MCF 10A (cell line): ENCODE data around the gene GPN2. TPM values are rescaled to one million over a fixed set of nuclear protein-coding genes. Genes with fewer than 3 reads are reported as not detected.

Source experiments
- Bru-seq: library from RNA; stranded (reverse); fragments of 400-500 nt; gene quantifications from one replicate; lab custom pipeline; 2021; lab: Mats Ljungman, UMichigan
- BruChase-seq, 2 experiments: library from RNA; stranded (reverse); fragments of 400-500 nt; gene quantifications; one replicate each; lab custom pipeline; 2021; lab: Mats Ljungman, UMichigan
- BruUV-seq: library from RNA; stranded (reverse); fragments of 400-500 nt; replicated peaks from 2 replicates; lab custom pipeline; 2021; lab: Mats Ljungman, UMichigan
- CTCF ChIA-PET: fragments of 300-600 bp; sonication (Branson Sonifier 250); formaldehyde crosslinking; extraction: SDS; loops from one replicate; lab custom pipeline; 2021; ENCODE audit warnings: antibody characterized with exemption, inconsistent platforms; lab: Yijun Ruan, JAX
- POLR2A ChIA-PET: fragments of 300-600, 350-650 bp; sonication (Branson Sonifier 250); formaldehyde crosslinking; extraction: SDS; loops from one replicate; lab custom pipeline; 2020; ENCODE audit warnings: antibody characterized with exemption, inconsistent platforms; lab: Yijun Ruan, JAX
- DNase-seq: peaks from one replicate; pipeline ENCODE4 v3.0.0-alpha.2; 2018; ENCODE audit not compliant: unreplicated experiment
- H3K27ac Mint-ChIP-seq: one replicate; pipeline ENCODE4 v1.8.0; 2022; ENCODE audit warnings: mild to moderate bottlenecking, low read depth, mixed read lengths; ENCODE audit not compliant: unreplicated experiment
- H3K27me3 Mint-ChIP-seq: one replicate; pipeline ENCODE4 v1.8.0; 2022; ENCODE audit warnings: mixed read lengths; ENCODE audit not compliant: insufficient read depth, unreplicated experiment
- H3K36me3 Mint-ChIP-seq: one replicate; pipeline ENCODE4 v1.8.0; 2022; ENCODE audit warnings: mild to moderate bottlenecking, moderate library complexity, mixed read lengths; ENCODE audit not compliant: insufficient read depth, unreplicated experiment
- H3K4me1 Mint-ChIP-seq: one replicate; pipeline ENCODE4 v1.8.0; 2022; ENCODE audit warnings: mixed read lengths; ENCODE audit not compliant: insufficient read depth, unreplicated experiment
- H3K4me3 Mint-ChIP-seq: one replicate; pipeline ENCODE4 v1.8.0; 2022; ENCODE audit warnings: mild to moderate bottlenecking, moderate library complexity, mixed read lengths; ENCODE audit not compliant: unreplicated experiment
- H3K9me3 Mint-ChIP-seq: one replicate; pipeline ENCODE4 v1.8.0; 2022; ENCODE audit warnings: mixed read lengths; ENCODE audit not compliant: unreplicated experiment
- intact Hi-C: fragments of 100-400 bp; cut with micrococcal nuclease; formaldehyde crosslinking; loops from 2 replicates; pipeline ENCODE4 v1.14.1; 2022
- long read RNA-seq: library from polyadenylated mRNA; stranded (forward); transcript quantifications from one replicate; pipeline ENCODE4 v2.0.0, GENCODE V29; 2022
- total RNA-seq: library from RNA; stranded (reverse); gene quantifications from 2 replicates; pipeline ENCODE4 v1.2.3, GENCODE V29; 2022
- TF ChIP-seq, protein P1 (sequence below): fragments of 200-600 bp; IDR thresholded peaks from one replicate; pipeline ENCODE4 v1.8.0; 2022; ENCODE audit warnings: antibody characterized with exemption, mild to moderate bottlenecking; ENCODE audit not compliant: unreplicated experiment

The GPN2 gene
- total RNA-seq (38.9 and 39.7 TPM in 2 replicates), Bru-seq, nascent RNA (percentile 80 among the genes with signal in this experiment), BruChase-seq, experiment 1, labeled RNA remaining after a 6-hour chase (percentile 87 among the genes with signal in this experiment), BruChase-seq, experiment 2, labeled RNA remaining after a 2-hour chase (percentile 91 among the genes with signal in this experiment)
- long read RNA-seq, full-length matches to known transcripts = 85 of 94 reads
- long read RNA-seq, partial matches to known transcripts = 1 of 94 reads
- long read RNA-seq, other reads (novel, unspliced or antisense) = 8 of 94 reads

- H3K4me3 Mint-ChIP-seq = peak within 1 kb of the TSS; percentile 91
- CTCF ChIA-PET = interaction anchor here (0.6 to 3.6 kb wide), 10 partner anchors 9 to 124 kb away, joined by 3 to 19 read pairs (median 3); no protein-coding TSS in a partner anchor
- intact Hi-C loops = no loop called here
- no peaks in the 10 kb centered on the region for H3K27me3 Mint-ChIP-seq
- peak within 1 kb of the TSS; percentile 93 for H3K27ac Mint-ChIP-seq
- peaks cover 85% of the 10 kb centered on the region for H3K36me3 Mint-ChIP-seq
- H3K4me1 Mint-ChIP-seq = peaks cover 23% of the 10 kb centered on the region
- BruUV-seq = no TSS peak
- TF ChIP-seq, protein P1, sequence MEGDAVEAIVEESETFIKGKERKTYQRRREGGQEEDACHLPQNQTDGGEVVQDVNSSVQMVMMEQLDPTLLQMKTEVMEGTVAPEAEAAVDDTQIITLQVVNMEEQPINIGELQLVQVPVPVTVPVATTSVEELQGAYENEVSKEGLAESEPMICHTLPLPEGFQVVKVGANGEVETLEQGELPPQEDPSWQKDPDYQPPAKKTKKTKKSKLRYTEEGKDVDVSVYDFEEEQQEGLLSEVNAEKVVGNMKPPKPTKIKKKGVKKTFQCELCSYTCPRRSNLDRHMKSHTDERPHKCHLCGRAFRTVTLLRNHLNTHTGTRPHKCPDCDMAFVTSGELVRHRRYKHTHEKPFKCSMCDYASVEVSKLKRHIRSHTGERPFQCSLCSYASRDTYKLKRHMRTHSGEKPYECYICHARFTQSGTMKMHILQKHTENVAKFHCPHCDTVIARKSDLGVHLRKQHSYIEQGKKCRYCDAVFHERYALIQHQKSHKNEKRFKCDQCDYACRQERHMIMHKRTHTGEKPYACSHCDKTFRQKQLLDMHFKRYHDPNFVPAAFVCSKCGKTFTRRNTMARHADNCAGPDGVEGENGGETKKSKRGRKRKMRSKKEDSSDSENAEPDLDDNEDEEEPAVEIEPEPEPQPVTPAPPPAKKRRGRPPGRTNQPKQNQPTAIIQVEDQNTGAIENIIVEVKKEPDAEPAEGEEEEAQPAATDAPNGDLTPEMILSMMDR = no peak
- peak; percentile 75 for DNase-seq
- POLR2A ChIA-PET = interaction anchor here (0.5 to 6.4 kb wide), 20 partner anchors 11 to 810 kb away, joined by 3 to 103 read pairs (median 4); partner anchors contain the start of genes GPATCH3, KDF1, NUDC and SFN
- no peaks in the 10 kb centered on the region for H3K9me3 Mint-ChIP-seq
Measured at GRCh38 chr1:26889551-26890466, at the start of gene GPN2. Gene GPN2, minus strand, starts transcription at chr1:26890283. Its CDS starts 187 bp downstream, at chr1:26890096.

- H3K27ac Mint-ChIP-seq = peak overlapping the region; percentile 75
- ChIA-PET POLR2A (interaction anchor here (1.3 to 1.8 kb wide), 2 partner anchors 10 to 17 kb away, joined by 4 to 5 read pairs; partner anchors contain the start of gene NUDC), CTCF (interaction anchor here (0.6 to 1.5 kb wide), 2 partner anchors 15 to 28 kb away, joined by 3 read pairs; no protein-coding TSS in a partner anchor)
Measured at GRCh38 chr1:26938659-26939025, 48.6 kb upstream of the GPN2 start.

DNA sequence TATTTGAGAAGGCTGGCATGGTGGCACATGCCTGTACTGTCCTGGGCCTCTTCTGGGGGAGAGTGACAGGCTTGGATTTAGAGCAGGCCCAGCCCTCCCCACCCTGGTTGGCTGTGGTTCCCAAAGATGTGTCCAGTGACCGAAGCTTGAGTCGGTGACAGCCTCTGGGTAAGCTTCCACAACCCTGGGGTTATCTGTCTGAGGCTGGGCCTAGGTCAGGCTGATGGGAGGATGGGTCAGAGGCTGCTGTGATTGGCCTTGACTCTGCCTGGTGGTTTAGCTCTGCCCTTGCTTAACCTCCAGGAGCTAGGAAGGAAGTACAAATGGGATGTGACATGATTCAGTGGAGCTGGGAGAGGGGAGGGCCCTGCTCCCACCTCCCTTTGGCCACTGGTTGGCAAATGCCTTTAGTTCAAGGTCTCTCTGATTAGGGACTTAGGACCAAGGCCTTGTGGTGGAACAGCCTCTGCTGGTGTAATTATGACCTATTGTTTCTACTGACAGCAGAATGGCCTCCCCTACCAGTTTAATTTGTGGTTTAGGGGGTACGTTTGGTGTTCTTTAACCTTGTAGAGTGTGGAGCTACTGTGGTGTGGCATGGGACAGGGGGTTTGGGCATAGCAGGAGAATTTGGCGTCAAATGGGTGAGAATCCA, 48.0 kb upstream of the GPN2 start:
- ChIA-PET POLR2A (interaction anchor here (1.3 to 1.8 kb wide), 2 partner anchors 10 to 17 kb away, joined by 4 to 5 read pairs; partner anchors contain the start of gene NUDC), CTCF (interaction anchor here (0.6 to 1.5 kb wide), 4 partner anchors 14 to 149 kb away, joined by 3 read pairs; no protein-coding TSS in a partner anchor)
- Mint-ChIP-seq H3K4me1 (no peaks in the 10 kb centered on the region), H3K27ac (peak overlapping the region; percentile 75), H3K4me3 (no peak overlapping the region), H3K9me3 (no peaks in the 10 kb centered on the region), H3K36me3 (peaks cover 55% of the 10 kb centered on the region), H3K27me3 (no peaks in the 10 kb centered on the region)
- TF ChIP-seq, protein P1 = no peak
- intact Hi-C loops = no loop called here
- BruUV-seq = no TSS peak
- no peak for DNase-seq

More at GRCh38 chr1:26938659-26939025, 48.6 kb upstream of the GPN2 start:
- peaks cover 57% of the 10 kb centered on the region for H3K36me3 Mint-ChIP-seq
- H3K27me3 Mint-ChIP-seq = no peaks in the 10 kb centered on the region
- no peaks in the 10 kb centered on the region for H3K4me1 Mint-ChIP-seq
- DNase-seq = no peak
- no peaks in the 10 kb centered on the region for H3K9me3 Mint-ChIP-seq
- no peak overlapping the region for H3K4me3 Mint-ChIP-seq
- TF ChIP-seq, protein P1 = no peak
- no TSS peak for BruUV-seq
- intact Hi-C loops = no loop called here
